Upper lobe of left lung (tissue), 4 donors: Measurements from ENCODE around the gene USH1G.

Source experiments
- EP300 ChIP-seq, 4 donors: sonication (generic); formaldehyde crosslinking; IDR thresholded peaks; one replicate each; pipeline ENCODE4 v1.5.1; 2017; ENCODE audit warnings: antibody characterized with exemption in 4 of 4, control low read depth in 2 of 4
- POLR2A ChIP-seq, 4 donors: fragments of 450-650 bp; IDR thresholded peaks; one replicate each; pipeline ENCODE4 v1.5.1; 2016 to 2017; ENCODE audit warnings: antibody characterized with exemption in 4 of 4, mild to moderate bottlenecking in 2 of 4
- POLR2AphosphoS5 ChIP-seq, 2 donors: sonication (generic); formaldehyde crosslinking; IDR thresholded peaks; one replicate each; pipeline ENCODE4 v1.5.1; 2017; ENCODE audit warnings: antibody characterized with exemption in 2 of 2
- TF ChIP-seq, protein P1 (sequence below), 6 experiments: fragments of 450-650 bp in 4 of 6; fragments of 200-600 bp in 2 of 6; sonication (generic) in 2 of 6; IDR thresholded peaks; one replicate each; pipeline ENCODE4 v1.5.1; 2016 to 2019; ENCODE audit warnings: antibody characterized with exemption in 6 of 6

- TF ChIP-seq, protein P1, sequence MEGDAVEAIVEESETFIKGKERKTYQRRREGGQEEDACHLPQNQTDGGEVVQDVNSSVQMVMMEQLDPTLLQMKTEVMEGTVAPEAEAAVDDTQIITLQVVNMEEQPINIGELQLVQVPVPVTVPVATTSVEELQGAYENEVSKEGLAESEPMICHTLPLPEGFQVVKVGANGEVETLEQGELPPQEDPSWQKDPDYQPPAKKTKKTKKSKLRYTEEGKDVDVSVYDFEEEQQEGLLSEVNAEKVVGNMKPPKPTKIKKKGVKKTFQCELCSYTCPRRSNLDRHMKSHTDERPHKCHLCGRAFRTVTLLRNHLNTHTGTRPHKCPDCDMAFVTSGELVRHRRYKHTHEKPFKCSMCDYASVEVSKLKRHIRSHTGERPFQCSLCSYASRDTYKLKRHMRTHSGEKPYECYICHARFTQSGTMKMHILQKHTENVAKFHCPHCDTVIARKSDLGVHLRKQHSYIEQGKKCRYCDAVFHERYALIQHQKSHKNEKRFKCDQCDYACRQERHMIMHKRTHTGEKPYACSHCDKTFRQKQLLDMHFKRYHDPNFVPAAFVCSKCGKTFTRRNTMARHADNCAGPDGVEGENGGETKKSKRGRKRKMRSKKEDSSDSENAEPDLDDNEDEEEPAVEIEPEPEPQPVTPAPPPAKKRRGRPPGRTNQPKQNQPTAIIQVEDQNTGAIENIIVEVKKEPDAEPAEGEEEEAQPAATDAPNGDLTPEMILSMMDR (IDR thresholded peaks at IDR 0.05): no peak
- TF ChIP-seq POLR2AphosphoS5 (IDR thresholded peaks at IDR 0.05): no peak
- TF ChIP-seq POLR2A (IDR thresholded peaks at IDR 0.05): no peak
- no peak for TF ChIP-seq EP300 (IDR thresholded peaks at IDR 0.05)
Measured at GRCh38 chr17:74953134-74953687, 30.2 kb upstream of the USH1G start.
